Measurements from ENCODE around the gene CAVIN4. TPM values are rescaled to one million over a fixed set of nuclear protein-coding genes. Genes with fewer than 3 reads are reported as not detected.

The CAVIN4 gene
- total RNA-seq, 1 donor from 2014 or later, result 7.2 TPM

- TF ChIP-seq CTCF (conservative IDR thresholded peaks at IDR 0.05), result peak; percentile 34
- no peak overlapping the region for H3K4me3 Mint-ChIP-seq
- peak; percentile 37 for DNase-seq (ENCODE audit: low read depth, low spot score)
- H3K4me1 Mint-ChIP-seq, result peaks cover 13% of the 10 kb centered on the region
- peaks cover 10% of the 10 kb centered on the region for H3K27me3 Mint-ChIP-seq (ENCODE audit: low read depth)
- peaks cover 6% of the 10 kb centered on the region for H3K9me3 Mint-ChIP-seq
- H3K36me3 Mint-ChIP-seq (ENCODE audit: low read depth), result peaks cover 2% of the 10 kb centered on the region
- no peak overlapping the region for H3K27ac Mint-ChIP-seq (ENCODE audit: unreplicated experiment)
Measured at GRCh38 chr9:100637787-100638186, 59.9 kb downstream of the CAVIN4 start.

Other genes with a start within 250 kb of the CAVIN4 start
- gene TEX10, start 225.1 kb upstream of the CAVIN4 start, total RNA-seq, result 42.2 and 44.2 TPM in 2 replicates
- gene MSANTD3, start 150.9 kb upstream of the CAVIN4 start, total RNA-seq, result 44.6 and 50.1 TPM in 2 replicates
- gene TMEFF1, start 104.9 kb upstream of the CAVIN4 start, total RNA-seq, result 43.1 and 47.9 TPM in 2 replicates

Data from neural crest cell (in vitro differentiated cells).